ENCODE data around the gene PSMG3.

The PSMG3 gene

DNA sequence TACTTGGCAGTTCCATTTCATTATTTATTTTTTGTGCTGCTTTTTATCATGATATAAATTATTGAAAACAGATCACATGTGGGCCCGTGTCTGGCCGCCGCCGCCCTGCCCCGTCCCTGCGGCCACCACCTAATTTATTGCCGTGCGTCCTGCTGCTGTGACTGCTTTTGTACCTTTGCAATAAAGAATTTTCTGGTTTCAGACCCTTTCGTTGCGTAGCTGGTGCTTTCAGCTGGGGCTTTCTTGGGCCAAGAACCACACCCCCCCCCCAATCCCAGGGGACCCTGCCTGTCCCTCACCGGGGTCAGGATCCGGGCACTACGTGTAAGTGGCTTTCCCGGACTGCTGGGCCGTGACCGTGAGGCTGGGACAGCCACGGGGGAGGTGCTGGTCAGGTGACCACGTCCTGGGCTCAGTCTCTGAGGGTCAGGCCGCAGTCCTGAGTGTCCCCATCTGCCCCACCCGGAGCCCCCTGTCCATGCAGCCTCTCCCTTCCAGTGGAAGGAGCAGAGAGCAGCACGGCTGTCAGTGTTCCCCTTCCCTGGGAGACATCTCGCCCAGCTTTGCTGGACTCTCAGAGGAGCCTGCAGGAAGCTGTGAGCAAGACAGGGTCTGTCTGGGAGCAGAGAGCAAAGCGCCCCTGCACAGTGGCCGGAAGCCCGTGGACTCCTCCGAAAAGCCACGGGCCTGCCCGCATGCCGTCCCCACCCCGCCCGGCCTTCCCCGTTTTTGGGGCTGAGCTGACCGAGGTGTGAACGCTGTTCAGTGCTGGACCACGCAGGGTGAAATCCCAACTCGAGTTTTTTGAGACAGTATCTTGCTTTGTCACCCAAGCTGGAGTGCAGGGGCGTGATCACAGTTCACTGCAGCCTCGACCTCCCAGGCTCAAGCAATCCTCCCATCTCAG is 26.7 kb downstream of the PSMG3 start:
- no peak for DNase-seq

DNA sequence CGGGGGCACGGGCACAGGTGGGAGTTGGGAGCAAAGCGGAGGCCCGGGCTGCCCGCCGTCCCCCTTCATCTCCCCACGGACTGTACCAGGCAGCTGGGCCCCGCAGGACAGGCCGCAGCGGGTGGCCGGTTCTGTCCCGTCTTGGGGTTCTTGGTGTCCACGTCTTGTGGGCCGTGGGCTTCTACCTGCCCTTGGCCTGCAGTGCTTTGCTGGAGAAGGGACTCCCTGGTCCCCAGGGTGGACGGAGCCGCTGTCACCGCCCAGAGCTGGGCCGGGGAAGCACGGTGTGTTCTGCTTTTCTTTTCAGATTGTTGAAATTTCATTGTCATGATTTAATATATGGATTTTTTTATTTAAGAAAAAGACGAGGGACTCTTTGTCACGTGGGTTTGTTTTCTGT is 27.5 kb downstream of the PSMG3 start:
- DNase-seq = no peak

DNA sequence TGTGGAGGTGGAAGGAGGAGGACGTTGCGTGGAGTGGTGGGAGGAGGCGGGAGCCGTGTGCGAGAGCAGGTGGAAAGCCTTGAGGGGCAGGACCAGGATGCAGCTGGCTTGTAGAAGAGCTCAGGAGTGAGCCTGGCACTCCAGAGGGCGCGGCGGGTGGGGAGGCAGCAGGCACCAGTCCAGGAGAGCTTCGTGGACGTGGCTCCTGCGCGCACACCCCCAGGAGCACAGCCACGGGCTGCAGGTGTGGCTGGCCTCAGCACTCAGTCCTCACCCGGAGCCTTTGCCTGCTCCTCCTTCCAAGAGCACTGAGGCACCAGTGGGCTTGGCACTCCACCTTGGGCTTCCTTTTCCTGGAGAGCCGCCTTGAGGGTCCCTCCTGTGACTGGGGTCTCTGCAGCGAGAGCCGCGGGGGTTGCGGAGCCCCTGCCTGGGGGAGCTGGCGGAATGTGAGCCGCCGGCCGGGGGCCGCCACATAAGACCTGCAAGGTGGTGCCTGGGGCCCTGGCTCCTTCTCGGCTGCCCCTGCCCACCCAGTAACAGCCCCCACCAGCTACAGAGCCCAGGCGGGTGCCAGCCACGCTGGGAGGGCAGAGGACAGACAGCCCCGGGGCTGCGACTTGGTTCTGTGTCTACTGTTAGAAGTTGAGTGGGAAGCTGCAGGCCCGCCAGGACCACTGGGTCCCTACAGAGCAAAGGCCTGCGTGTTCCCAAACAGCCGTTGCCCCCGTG is 28.2 kb downstream of the PSMG3 start:
- no peak for DNase-seq

- no peak for DNase-seq
Observed at GRCh38 chr7:1540776-1541271, 29.0 kb downstream of the PSMG3 start.

- DNase-seq = no peak
Observed at GRCh38 chr7:1539882-1540775, 29.7 kb downstream of the PSMG3 start.

GRCh38 chr7:1539181-1539881 is 30.5 kb downstream of the PSMG3 start:
- no peak for DNase-seq

- DNase-seq = no peak
Observed at GRCh38 chr7:1538544-1539180, 31.2 kb downstream of the PSMG3 start.

DNA sequence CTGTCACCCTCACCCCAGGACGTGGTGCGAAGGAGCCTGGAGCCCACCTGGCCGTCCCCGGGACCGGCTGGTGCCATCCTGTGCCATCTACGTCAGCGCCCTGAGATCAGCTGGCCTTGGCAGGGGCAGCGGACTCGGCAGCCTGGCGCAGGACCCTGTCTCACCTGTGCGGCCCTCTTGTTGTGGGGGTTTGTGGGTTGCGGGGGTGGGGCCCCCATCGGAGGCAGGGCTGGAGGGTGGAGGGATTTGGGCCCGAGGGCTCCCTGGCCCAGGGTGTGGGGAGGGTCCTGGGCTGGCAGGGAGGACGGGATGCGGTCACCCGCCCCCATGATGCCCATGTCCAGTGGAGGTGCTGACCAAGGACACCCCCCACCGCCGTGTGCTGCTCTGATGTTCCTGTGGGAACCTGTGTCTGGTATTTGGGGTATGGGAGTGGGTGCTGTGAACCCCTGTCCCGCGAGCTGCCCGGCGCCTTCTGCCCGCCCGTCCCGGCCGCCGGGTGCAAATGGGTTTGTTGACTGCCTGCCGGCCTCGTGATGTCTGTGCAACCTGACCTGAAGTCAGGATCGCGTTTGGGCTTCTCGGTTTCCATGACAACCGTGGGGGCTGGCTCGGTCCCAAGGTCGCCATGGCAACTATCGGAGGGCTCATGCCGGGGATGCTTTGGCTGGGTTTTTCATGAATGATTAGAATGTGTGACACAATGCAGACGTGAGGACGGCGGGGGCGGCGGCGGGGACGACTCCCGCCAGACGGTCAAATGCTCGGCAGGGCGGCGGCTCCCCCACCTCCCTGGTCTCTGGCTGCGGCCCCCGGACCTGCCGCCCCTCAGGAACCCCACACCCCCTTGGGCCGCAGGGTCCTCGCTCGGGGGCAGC is 32.1 kb downstream of the PSMG3 start:
- DNase-seq = no peak

DNA sequence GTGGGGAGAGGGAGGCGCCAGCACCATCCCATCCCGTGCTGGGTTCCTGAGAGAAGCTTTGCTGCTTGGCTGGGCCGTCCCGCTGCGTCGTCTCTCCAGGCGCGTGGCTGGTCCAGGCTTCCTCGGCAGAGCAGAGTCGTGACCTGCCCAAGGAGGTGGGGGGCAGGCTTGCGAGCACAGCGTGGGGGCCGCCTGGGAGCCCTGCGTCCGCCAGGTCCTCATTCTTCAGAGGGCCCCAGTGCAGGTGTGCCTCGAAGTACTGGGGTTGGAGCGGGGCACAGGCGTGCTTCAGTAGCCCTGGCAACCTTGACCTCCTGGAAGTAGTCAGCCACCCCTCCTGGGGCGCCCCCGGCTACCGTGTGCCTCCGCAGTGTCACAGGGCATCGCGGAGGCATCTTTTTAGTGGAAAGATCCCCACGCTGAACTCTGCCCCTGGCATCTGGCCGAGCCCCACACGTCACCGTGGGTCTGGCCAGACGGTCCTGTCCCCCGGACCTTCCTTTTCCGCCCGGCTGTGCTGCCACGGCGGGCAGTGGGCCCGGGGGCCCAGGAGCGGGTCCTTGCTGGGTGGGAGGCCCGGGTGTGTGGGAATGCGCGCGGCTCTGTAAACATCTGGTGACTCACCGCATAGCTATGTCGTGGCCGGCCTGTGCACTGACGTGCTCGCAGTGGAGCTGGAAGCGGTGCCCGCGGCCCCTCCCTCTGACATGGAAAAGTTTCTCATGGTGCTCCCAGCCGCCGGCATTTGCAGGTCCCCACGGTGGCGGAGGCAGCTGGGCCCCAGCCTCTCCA is 32.9 kb downstream of the PSMG3 start:
- no peak for DNase-seq

DNA sequence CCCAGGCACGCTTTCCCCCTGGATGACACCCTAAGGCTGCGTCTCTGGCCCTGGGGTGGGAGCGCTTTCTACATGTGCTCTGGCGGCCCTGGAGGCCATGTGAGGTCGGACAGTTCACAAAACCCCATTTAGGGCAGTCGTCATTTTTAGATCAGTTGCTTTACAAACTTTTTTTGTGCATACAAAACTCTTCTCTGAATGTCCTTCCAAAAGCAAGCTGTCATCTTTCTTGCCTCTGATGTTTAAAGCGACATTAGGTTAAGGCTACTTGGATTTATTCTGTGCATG is 33.4 kb downstream of the PSMG3 start:
- DNase-seq = no peak

DNA sequence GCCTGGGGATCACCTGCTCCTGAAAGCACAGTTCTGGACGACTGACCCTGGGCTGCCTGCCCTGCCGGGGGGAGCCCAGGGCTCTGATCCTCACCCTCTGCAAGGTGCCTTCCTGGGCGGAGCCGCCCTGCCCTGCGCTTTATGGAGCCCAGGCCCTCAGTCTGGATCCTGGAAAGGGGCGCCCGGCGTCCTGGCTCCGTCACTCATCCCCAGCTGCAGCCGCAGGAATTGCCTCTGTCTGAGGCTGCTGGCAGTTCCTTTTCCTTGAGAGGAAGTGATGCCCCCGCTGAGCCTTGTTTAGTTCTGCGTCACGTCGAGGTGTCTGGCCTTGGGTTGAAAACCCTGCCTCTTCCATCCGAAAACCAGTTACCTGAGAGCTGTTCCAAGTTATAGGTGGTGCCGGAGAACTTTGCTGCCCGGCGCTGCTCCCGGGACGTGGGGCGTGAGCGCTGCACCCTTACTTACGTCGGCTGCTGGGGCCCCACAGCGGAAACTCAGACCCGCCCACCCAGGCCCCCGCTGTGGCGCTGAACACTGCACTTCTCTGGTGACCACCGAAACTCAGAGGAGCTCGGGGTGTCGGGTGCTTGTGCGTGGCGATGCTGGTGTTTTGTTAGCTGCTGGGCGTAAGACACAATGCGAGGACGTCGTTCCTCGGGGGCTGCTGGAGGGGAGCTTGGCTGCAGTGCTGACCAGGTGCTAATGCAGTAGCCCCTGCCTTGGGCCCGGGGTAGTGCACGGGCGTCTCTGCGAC is 34.0 kb downstream of the PSMG3 start:
- DNase-seq = no peak

DNA sequence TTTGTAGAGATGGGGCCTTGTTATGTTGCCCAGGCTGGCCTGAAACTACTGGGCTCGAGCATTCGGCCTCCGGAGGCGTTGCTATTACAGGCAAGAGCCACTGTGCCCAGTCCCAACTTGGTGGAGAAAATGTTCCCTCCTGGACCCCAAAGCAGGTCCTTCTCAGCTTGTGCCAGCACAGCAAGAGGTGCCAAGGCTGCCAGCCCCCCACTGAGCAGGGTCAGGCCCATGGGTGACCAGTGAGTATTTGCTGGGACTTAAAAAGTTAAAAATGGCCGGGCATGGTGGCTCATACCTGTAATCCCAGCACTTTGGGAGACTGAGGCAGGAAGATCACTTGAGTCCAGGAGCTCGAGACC is 34.8 kb downstream of the PSMG3 start:
- no peak for DNase-seq

DNA sequence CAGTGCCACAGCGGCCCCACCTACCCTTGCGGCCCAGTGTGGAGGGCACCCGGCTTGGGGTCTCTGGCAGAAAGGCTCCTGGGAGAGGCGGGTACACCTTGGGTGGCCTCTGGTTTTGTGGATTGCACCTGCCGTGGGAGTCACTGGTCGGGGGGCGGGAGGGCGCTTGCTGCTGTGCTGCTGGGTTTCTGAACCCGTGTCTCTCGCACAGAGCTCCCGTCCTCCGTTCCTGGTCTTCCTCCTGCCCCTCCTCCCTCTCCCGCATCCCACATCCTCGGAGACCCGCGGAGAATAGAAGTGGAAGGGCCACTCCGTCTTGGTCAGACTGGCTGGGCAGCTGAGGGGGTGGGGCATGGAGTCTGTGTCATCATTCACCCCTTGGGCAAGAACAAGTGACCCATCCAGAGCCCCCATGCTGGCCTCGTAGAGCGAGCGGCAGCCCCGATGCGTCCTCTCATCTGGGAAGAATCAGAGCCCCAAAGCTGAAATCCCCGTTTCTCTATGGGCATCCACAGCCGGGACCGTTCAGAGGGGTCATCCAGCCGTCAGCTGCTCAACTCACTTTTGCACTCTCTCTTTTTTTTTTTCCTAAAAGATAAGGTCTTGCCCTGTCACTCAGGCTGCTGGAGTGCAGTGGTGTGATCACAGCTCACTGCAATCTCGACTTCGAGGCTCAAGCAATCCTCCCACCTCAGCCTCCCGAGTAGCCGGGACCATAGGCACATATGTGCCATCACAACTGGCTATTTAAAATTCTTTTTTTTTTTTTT is 35.3 kb downstream of the PSMG3 start:
- no peak for DNase-seq

- no peak for DNase-seq
Observed at GRCh38 chr7:1533547-1534329, 36.1 kb downstream of the PSMG3 start.

- no peak for DNase-seq
Observed at GRCh38 chr7:1533255-1533546, 36.6 kb downstream of the PSMG3 start.

- no peak for DNase-seq
Observed at GRCh38 chr7:1532456-1533254, 37.2 kb downstream of the PSMG3 start.

DNA sequence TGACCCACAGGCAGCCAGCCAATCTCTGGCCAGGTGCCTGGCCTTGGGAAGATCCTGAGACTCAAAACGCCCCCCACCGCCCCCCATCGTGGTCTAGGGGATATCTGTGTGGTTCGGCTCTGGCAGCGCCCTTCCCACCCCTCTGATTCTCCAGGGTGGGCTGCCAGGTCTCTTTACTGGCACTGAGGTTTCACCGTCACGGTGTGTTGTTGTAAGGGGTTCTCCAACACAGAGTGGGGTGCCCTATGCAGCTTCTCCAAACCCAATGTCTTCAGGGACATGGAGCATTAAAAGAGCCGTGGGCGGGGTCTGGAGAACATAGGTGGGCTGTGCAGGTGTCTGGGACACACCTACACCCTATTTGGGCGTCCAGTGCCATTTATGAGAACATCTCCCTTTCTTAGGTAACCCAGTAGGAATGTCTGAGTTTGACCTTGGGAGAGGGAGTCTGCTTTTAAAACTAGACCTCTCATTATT is 37.8 kb downstream of the PSMG3 start:
- no peak for DNase-seq
